ENCODE data around the gene GPR18.

GRCh38 chr13:99215184-99215830, 42.9 kb downstream of the GPR18 start:
- TF ChIP-seq POLR2A (IDR thresholded peaks at IDR 0.05), result no peak
- TF ChIP-seq CTCF (IDR thresholded peaks at IDR 0.05 in 4 of 5, conservative IDR thresholded peaks at IDR 0.05 in 1 of 5), result no peak

Data from gastrocnemius medialis (tissue), 4 donors.